ENCODE measurements around the gene SPON2.
A peak's percentile ranks its signal among the peaks of the same experiment; 100 is the strongest.

Gene SPON2

GRCh38 chr4:1212546-1213335 lies 40.4 kb upstream of the SPON2 start:
- Histone ChIP-seq H2AFZ (ENCODE audit: low read length) (no peak overlapping the region), H3K27me3 (ENCODE audit: control insufficient read depth in 3 of 3, insufficient read depth in 3 of 3, low read depth in 1 of 3, low read length in 3 of 3) (no peaks in the 10 kb centered on the region), H3K4me2 (ENCODE audit: insufficient read depth, low read length, poor library complexity, severe bottlenecking) (no peak overlapping the region), H3K9me3 (replicated peaks in 1 of 2; ENCODE audit: control insufficient read depth in 2 of 2, insufficient read depth in 1 of 2, low read depth in 1 of 2, low read length in 2 of 2) (no peaks in the 10 kb centered on the region), H2BK15ac (ENCODE audit: low read length) (no peak overlapping the region), H3K4ac (ENCODE audit: low read length) (no peak overlapping the region), H3K36me3 (replicated peaks in 1 of 2; ENCODE audit: control insufficient read depth in 2 of 2, insufficient read depth in 2 of 2, low read length in 2 of 2) (peaks cover 51 to 73% of the 10 kb centered on the region in 2 donors), H2BK120ac (ENCODE audit: low read depth, low read length) (no peak overlapping the region), H3K27ac (replicated peaks; ENCODE audit: low read length) (no peak overlapping the region), H3K4me1 (ENCODE audit: control insufficient read depth in 2 of 2, insufficient read depth in 1 of 2, low read depth in 1 of 2, low read length in 2 of 2) (peaks cover 0 to 16% of the 10 kb centered on the region in 2 donors), H3K23ac (ENCODE audit: low read depth, low read length, poor library complexity) (no peak overlapping the region), H4K91ac (ENCODE audit: low read depth, low read length, poor library complexity) (no peak overlapping the region), H2BK12ac (ENCODE audit: low read length) (no peak overlapping the region), H3K79me1 (ENCODE audit: low read depth, low read length) (peaks cover 24% of the 10 kb centered on the region), H3K14ac (ENCODE audit: low read length) (no peak overlapping the region), H3K9ac (ENCODE audit: low read depth, low read length, poor library complexity) (no peak overlapping the region), H2BK5ac (ENCODE audit: low read length) (no peak overlapping the region), H2AK5ac (ENCODE audit: low read depth, low read length) (no peak overlapping the region), H4K8ac (ENCODE audit: low read depth, low read length) (no peak overlapping the region), H3K18ac (ENCODE audit: low read length) (peak overlapping the region; percentile 11), H3K4me3 (ENCODE audit: low read length in 2 of 2) (no peak overlapping the region)
- DNase-seq (ENCODE audit: low spot score) = no peak
- WGBS, 2 donors (ENCODE audit: extremely low coverage in 2 of 2, insufficient read length in 2 of 2, insufficient replicate concordance in 1 of 2) = no CpG with 5 or more reads among the region's 20 CpGs

DNA sequence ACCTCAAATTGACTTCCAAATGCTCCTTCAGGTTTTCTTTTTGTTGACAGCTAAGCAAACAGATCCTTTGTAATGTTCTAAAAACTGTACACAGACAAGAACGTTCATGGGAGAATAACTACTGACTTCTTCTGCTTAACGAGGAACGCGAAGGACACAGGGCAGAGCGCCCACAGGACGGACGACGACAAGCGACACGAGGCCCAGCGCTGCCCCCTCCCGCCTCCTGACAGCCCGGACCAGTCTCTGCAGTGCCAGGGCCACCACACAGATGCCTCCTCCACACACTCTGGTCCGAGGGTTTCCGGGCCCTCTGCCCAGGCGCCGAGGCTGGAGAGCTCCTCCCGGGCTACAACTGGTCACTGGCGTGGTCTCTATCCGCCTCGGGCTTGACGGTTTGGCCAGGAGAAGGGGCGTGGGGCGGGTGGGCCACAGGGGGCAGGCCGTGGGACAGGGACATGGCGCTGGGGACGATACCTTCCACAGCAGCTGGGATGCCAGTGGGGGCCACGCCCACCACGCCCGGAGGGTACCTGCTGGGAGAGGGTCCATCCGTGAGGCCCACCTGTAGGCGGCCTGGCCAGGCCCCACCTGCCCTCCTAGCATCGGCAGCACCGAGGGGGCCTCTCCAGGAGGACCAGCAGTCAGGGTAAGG lies 39.6 kb upstream of the SPON2 start:
- H2AK5ac ChIP-seq (ENCODE audit: low read depth, low read length) = no peak overlapping the region
- no peaks in the 10 kb centered on the region for H3K9me3 ChIP-seq (replicated peaks in 1 of 2; ENCODE audit: control insufficient read depth in 2 of 2, insufficient read depth in 1 of 2, low read depth in 1 of 2, low read length in 2 of 2)
- H3K23ac ChIP-seq (ENCODE audit: low read depth, low read length, poor library complexity) = no peak overlapping the region
- H2BK12ac ChIP-seq (ENCODE audit: low read length) = no peak overlapping the region
- H3K9ac ChIP-seq (ENCODE audit: low read depth, low read length, poor library complexity) = no peak overlapping the region
- no peak overlapping the region for H3K4me3 ChIP-seq (ENCODE audit: low read length in 2 of 2)
- peaks cover 22% of the 10 kb centered on the region for H3K79me1 ChIP-seq (ENCODE audit: low read depth, low read length)
- no peak overlapping the region for H3K14ac ChIP-seq (ENCODE audit: low read length)
- no peak overlapping the region for H3K4me2 ChIP-seq (ENCODE audit: insufficient read depth, low read length, poor library complexity, severe bottlenecking)
- no peak overlapping the region for H4K91ac ChIP-seq (ENCODE audit: low read depth, low read length, poor library complexity)
- H3K27me3 ChIP-seq (ENCODE audit: control insufficient read depth in 3 of 3, insufficient read depth in 3 of 3, low read depth in 1 of 3, low read length in 3 of 3) = no peaks in the 10 kb centered on the region
- H3K18ac ChIP-seq (ENCODE audit: low read length) = no peak overlapping the region
- H3K27ac ChIP-seq (replicated peaks; ENCODE audit: low read length) = no peak overlapping the region
- peaks cover 0 to 16% of the 10 kb centered on the region in 2 donors for H3K4me1 ChIP-seq (ENCODE audit: control insufficient read depth in 2 of 2, insufficient read depth in 1 of 2, low read depth in 1 of 2, low read length in 2 of 2)
- no peak for DNase-seq (ENCODE audit: low spot score)
- H2BK120ac ChIP-seq (ENCODE audit: low read depth, low read length) = no peak overlapping the region
- H3K36me3 ChIP-seq (replicated peaks in 1 of 2; ENCODE audit: control insufficient read depth in 2 of 2, insufficient read depth in 2 of 2, low read length in 2 of 2) = peaks cover 47 to 66% of the 10 kb centered on the region in 2 donors
- WGBS, 2 donors (ENCODE audit: extremely low coverage in 2 of 2, insufficient read length in 2 of 2, insufficient replicate concordance in 1 of 2) = no CpG with 5 or more reads among the region's 34 CpGs
- H2AFZ ChIP-seq (ENCODE audit: low read length) = no peak overlapping the region
- H2BK5ac ChIP-seq (ENCODE audit: low read length) = no peak overlapping the region
- H3K4ac ChIP-seq (ENCODE audit: low read length) = no peak overlapping the region
- no peak overlapping the region for H2BK15ac ChIP-seq (ENCODE audit: low read length)
- H4K8ac ChIP-seq (ENCODE audit: low read depth, low read length) = no peak overlapping the region

- Histone ChIP-seq H2BK5ac (ENCODE audit: low read length) (no peak overlapping the region), H3K27me3 (ENCODE audit: control insufficient read depth in 3 of 3, insufficient read depth in 3 of 3, low read depth in 1 of 3, low read length in 3 of 3) (no peaks in the 10 kb centered on the region), H3K27ac (replicated peaks; ENCODE audit: low read length) (no peak overlapping the region), H3K4me1 (ENCODE audit: control insufficient read depth in 2 of 2, insufficient read depth in 1 of 2, low read depth in 1 of 2, low read length in 2 of 2) (peaks cover 0 to 16% of the 10 kb centered on the region in 2 donors), H3K79me1 (ENCODE audit: low read depth, low read length) (peaks cover 18% of the 10 kb centered on the region), H2BK120ac (ENCODE audit: low read depth, low read length) (no peak overlapping the region), H3K14ac (ENCODE audit: low read length) (no peak overlapping the region), H4K8ac (ENCODE audit: low read depth, low read length) (no peak overlapping the region), H3K23ac (ENCODE audit: low read depth, low read length, poor library complexity) (no peak overlapping the region), H3K9ac (ENCODE audit: low read depth, low read length, poor library complexity) (peak overlapping the region; percentile 30), H3K4ac (ENCODE audit: low read length) (no peak overlapping the region), H3K4me3 (ENCODE audit: low read length in 2 of 2) (no peak overlapping the region), H4K91ac (ENCODE audit: low read depth, low read length, poor library complexity) (no peak overlapping the region), H3K4me2 (ENCODE audit: insufficient read depth, low read length, poor library complexity, severe bottlenecking) (no peak overlapping the region), H2BK15ac (ENCODE audit: low read length) (no peak overlapping the region), H2BK12ac (ENCODE audit: low read length) (no peak overlapping the region), H2AK5ac (ENCODE audit: low read depth, low read length) (no peak overlapping the region), H3K36me3 (replicated peaks in 1 of 2; ENCODE audit: control insufficient read depth in 2 of 2, insufficient read depth in 2 of 2, low read length in 2 of 2) (peaks cover 42 to 59% of the 10 kb centered on the region in 2 donors), H3K18ac (ENCODE audit: low read length) (no peak overlapping the region), H2AFZ (ENCODE audit: low read length) (no peak overlapping the region), H3K9me3 (replicated peaks in 1 of 2; ENCODE audit: control insufficient read depth in 2 of 2, insufficient read depth in 1 of 2, low read depth in 1 of 2, low read length in 2 of 2) (no peaks in the 10 kb centered on the region)
- WGBS, 2 donors (ENCODE audit: extremely low coverage in 2 of 2, insufficient read length in 2 of 2, insufficient replicate concordance in 1 of 2) = no CpG with 5 or more reads among the region's 13 CpGs
- no peak for DNase-seq (ENCODE audit: low spot score)
Observed at GRCh38 chr4:1211371-1211770, 39.0 kb upstream of the SPON2 start.

- H3K4me1 ChIP-seq (ENCODE audit: control insufficient read depth in 2 of 2, insufficient read depth in 1 of 2, low read depth in 1 of 2, low read length in 2 of 2) = peaks cover 0 to 16% of the 10 kb centered on the region in 2 donors
- no peak overlapping the region for H3K14ac ChIP-seq (ENCODE audit: low read length)
- H2AFZ ChIP-seq (ENCODE audit: low read length) = no peak overlapping the region
- no peak overlapping the region for H3K4ac ChIP-seq (ENCODE audit: low read length)
- H3K79me1 ChIP-seq (ENCODE audit: low read depth, low read length) = peaks cover 15% of the 10 kb centered on the region
- no peak overlapping the region for H3K4me3 ChIP-seq (ENCODE audit: low read length in 2 of 2)
- H4K8ac ChIP-seq (ENCODE audit: low read depth, low read length) = peak overlapping the region; percentile 20
- no CpG with 5 or more reads among the region's 10 CpGs for WGBS, 2 donors (ENCODE audit: extremely low coverage in 2 of 2, insufficient read length in 2 of 2, insufficient replicate concordance in 1 of 2)
- H3K18ac ChIP-seq (ENCODE audit: low read length) = no peak overlapping the region
- no peak overlapping the region for H2BK12ac ChIP-seq (ENCODE audit: low read length)
- H2BK120ac ChIP-seq (ENCODE audit: low read depth, low read length) = no peak overlapping the region
- no peak overlapping the region for H2AK5ac ChIP-seq (ENCODE audit: low read depth, low read length)
- peak overlapping the region; percentile 20 for H3K23ac ChIP-seq (ENCODE audit: low read depth, low read length, poor library complexity)
- no peak overlapping the region for H2BK5ac ChIP-seq (ENCODE audit: low read length)
- H3K9me3 ChIP-seq (replicated peaks in 1 of 2; ENCODE audit: control insufficient read depth in 2 of 2, insufficient read depth in 1 of 2, low read depth in 1 of 2, low read length in 2 of 2) = no peaks in the 10 kb centered on the region
- H4K91ac ChIP-seq (ENCODE audit: low read depth, low read length, poor library complexity) = peak overlapping the region; percentile 95
- peaks cover 38 to 55% of the 10 kb centered on the region in 2 donors for H3K36me3 ChIP-seq (replicated peaks in 1 of 2; ENCODE audit: control insufficient read depth in 2 of 2, insufficient read depth in 2 of 2, low read length in 2 of 2)
- no peaks in the 10 kb centered on the region for H3K27me3 ChIP-seq (ENCODE audit: control insufficient read depth in 3 of 3, insufficient read depth in 3 of 3, low read depth in 1 of 3, low read length in 3 of 3)
- no peak overlapping the region for H2BK15ac ChIP-seq (ENCODE audit: low read length)
- H3K9ac ChIP-seq (ENCODE audit: low read depth, low read length, poor library complexity) = peak overlapping the region; percentile 30
- DNase-seq (ENCODE audit: low spot score) = no peak
- no peak overlapping the region for H3K4me2 ChIP-seq (ENCODE audit: insufficient read depth, low read length, poor library complexity, severe bottlenecking)
- no peak overlapping the region for H3K27ac ChIP-seq (replicated peaks; ENCODE audit: low read length)
Observed at GRCh38 chr4:1210971-1211370, 38.6 kb upstream of the SPON2 start.
